Right atrium auricular region (tissue), 2 donors: Measurements from ENCODE around the gene PRKCA. TPM values are rescaled to one million over a fixed set of nuclear protein-coding genes. Genes with fewer than 3 reads are reported as not detected.

Source experiments
- DNase-seq: peaks from one replicate; pipeline ENCODE4 v3.0.0-alpha.2; 2019; ENCODE audit warnings: low spot score
- H3K27ac ChIP-seq, 2 donors: fragments of 200-600 bp; sonication (generic); 1 replicate in 1 of 2; 2 replicates in 1 of 2; pipeline ENCODE4 v1.5.1; 2016 to 2019
- H3K27me3 ChIP-seq, 2 donors: fragments of 200-600 bp; sonication (generic); one replicate each; pipeline versions ENCODE4 v1.5.1 to v1.6.0; 2017 to 2019
- H3K36me3 ChIP-seq: fragments of 200-600 bp; sonication (generic); one replicate; pipeline ENCODE4 v1.5.1; 2016
- H3K4me1 ChIP-seq, 2 donors: fragments of 200-600 bp; sonication (generic); one replicate each; pipeline versions ENCODE4 v1.5.1 to v1.6.0; 2017 to 2019
- H3K4me3 ChIP-seq, 2 donors: fragments of 200-600 bp; sonication (generic); 1 replicate in 1 of 2; 2 replicates in 1 of 2; pipeline ENCODE4 v1.5.1; 2017 to 2019; ENCODE audit warnings: mild to moderate bottlenecking in 1 of 2, moderate library complexity in 1 of 2
- H3K9me3 ChIP-seq, 2 donors: fragments of 200-600 bp; sonication (generic); one replicate each; pipeline ENCODE4 v1.5.1; 2019
- total RNA-seq, 2 donors: library from RNA; depleted of rRNA; stranded (reverse); fragments of >200 nt; gene quantifications; one replicate each; pipeline ENCODE4 v1.1.0, GENCODE V29; 2016
- TF ChIP-seq, protein P1 (sequence below), 2 donors: fragments of 200-600 bp; sonication (generic); IDR thresholded peaks; one replicate each; pipeline ENCODE4 v1.5.1; 2019; ENCODE audit warnings: antibody characterized with exemption in 2 of 2

The PRKCA gene
- total RNA-seq, 2 donors from 2014 or later, result 6.4 to 6.6 TPM

DNA sequence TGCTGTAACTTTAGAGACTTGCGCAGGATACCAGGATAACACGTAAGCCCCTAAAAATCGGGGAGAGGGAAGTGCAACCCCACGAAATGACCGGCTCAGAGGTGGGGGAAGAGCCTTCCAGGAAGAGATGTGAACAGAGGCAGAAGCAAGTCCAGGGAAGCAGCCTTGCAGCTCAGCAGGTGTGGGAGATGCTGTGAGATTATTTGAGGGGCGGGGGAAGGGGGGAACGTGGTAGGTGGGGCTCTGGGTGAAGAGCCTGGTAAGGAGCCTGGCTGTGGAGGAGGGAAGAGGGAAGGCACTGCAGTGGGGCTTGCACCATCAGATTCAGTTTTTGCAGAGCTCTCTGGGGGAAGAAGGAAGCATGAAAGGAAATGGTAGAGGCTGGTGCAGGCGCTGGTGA is 437.1 kb downstream of the PRKCA start:
- Histone ChIP-seq H3K27me3 (no peaks in the 10 kb centered on the region), H3K4me3 (no peak overlapping the region), H3K27ac (no peak overlapping the region), H3K9me3 (no peaks in the 10 kb centered on the region), H3K4me1 (peaks cover 0 to 4% of the 10 kb centered on the region in 2 donors), H3K36me3 (no peaks in the 10 kb centered on the region)
- no peak for DNase-seq
- TF ChIP-seq, protein P1, sequence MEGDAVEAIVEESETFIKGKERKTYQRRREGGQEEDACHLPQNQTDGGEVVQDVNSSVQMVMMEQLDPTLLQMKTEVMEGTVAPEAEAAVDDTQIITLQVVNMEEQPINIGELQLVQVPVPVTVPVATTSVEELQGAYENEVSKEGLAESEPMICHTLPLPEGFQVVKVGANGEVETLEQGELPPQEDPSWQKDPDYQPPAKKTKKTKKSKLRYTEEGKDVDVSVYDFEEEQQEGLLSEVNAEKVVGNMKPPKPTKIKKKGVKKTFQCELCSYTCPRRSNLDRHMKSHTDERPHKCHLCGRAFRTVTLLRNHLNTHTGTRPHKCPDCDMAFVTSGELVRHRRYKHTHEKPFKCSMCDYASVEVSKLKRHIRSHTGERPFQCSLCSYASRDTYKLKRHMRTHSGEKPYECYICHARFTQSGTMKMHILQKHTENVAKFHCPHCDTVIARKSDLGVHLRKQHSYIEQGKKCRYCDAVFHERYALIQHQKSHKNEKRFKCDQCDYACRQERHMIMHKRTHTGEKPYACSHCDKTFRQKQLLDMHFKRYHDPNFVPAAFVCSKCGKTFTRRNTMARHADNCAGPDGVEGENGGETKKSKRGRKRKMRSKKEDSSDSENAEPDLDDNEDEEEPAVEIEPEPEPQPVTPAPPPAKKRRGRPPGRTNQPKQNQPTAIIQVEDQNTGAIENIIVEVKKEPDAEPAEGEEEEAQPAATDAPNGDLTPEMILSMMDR (IDR thresholded peaks at IDR 0.05), result no peak

GRCh38 chr17:66740226-66740625 is 437.8 kb downstream of the PRKCA start:
- Histone ChIP-seq H3K4me1 (peaks cover 0 to 4% of the 10 kb centered on the region in 2 donors), H3K4me3 (no peak overlapping the region), H3K9me3 (no peaks in the 10 kb centered on the region), H3K27ac (no peak overlapping the region), H3K36me3 (no peaks in the 10 kb centered on the region), H3K27me3 (no peaks in the 10 kb centered on the region)
- DNase-seq, result no peak
- TF ChIP-seq, protein P1 (IDR thresholded peaks at IDR 0.05), result no peak

- H3K27me3 ChIP-seq, result no peaks in the 10 kb centered on the region
- no peak overlapping the region for H3K4me3 ChIP-seq
- no peaks in the 10 kb centered on the region for H3K4me1 ChIP-seq
- DNase-seq, result no peak
- H3K36me3 ChIP-seq, result no peaks in the 10 kb centered on the region
- TF ChIP-seq, protein P1 (IDR thresholded peaks at IDR 0.05), result no peak
- no peak overlapping the region for H3K27ac ChIP-seq
- H3K9me3 ChIP-seq, result no peaks in the 10 kb centered on the region
These were observed 441.1 kb downstream of the PRKCA start for GRCh38 chr17:66743511-66743910.

DNA sequence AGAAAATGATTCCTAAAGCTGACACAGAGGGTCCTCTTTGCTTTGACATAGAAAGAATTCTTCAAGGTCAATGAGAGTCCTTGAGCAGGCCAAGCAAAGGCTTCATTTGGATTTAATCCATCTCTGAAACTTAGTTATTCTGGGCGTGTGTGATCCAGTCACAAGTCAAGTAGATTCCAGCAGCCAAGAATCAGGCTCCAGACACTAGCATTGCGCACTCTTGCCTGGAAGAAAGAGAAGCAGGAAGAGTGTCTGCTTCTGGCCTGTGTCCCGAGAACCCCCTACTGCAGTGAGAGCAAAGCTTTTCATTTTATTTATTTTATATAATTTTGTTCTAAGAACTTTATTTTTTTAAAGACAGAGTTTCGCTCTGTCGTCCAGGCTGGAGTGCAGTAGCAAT is 444.3 kb downstream of the PRKCA start:
- no peak for DNase-seq
- Histone ChIP-seq H3K4me3 (no peak overlapping the region), H3K27ac (no peak overlapping the region), H3K27me3 (no peaks in the 10 kb centered on the region), H3K9me3 (no peaks in the 10 kb centered on the region), H3K4me1 (no peaks in the 10 kb centered on the region), H3K36me3 (no peaks in the 10 kb centered on the region)
- TF ChIP-seq, protein P1 (IDR thresholded peaks at IDR 0.05), result no peak

GRCh38 chr17:66747578-66748275 is 445.3 kb downstream of the PRKCA start:
- H3K9me3 ChIP-seq, result no peaks in the 10 kb centered on the region
- TF ChIP-seq, protein P1 (IDR thresholded peaks at IDR 0.05), result no peak

GRCh38 chr17:66748578-66748977 is 446.2 kb downstream of the PRKCA start:
- Histone ChIP-seq H3K27ac (no peak overlapping the region), H3K27me3 (no peaks in the 10 kb centered on the region), H3K4me3 (no peak overlapping the region), H3K4me1 (no peaks in the 10 kb centered on the region), H3K36me3 (no peaks in the 10 kb centered on the region), H3K9me3 (no peaks in the 10 kb centered on the region)
- TF ChIP-seq, protein P1 (IDR thresholded peaks at IDR 0.05), result no peak
- no peak for DNase-seq

More at GRCh38 chr17:66747578-66748275, 445.3 kb downstream of the PRKCA start:
- no peak overlapping the region for H3K4me3 ChIP-seq
- no peaks in the 10 kb centered on the region for H3K36me3 ChIP-seq
- no peaks in the 10 kb centered on the region for H3K27me3 ChIP-seq
- H3K4me1 ChIP-seq, result no peaks in the 10 kb centered on the region
- H3K27ac ChIP-seq, result no peak overlapping the region
- no peak for DNase-seq
